Germinal center (tissue), 1 donor: ENCODE measurements around the gene EGFL8.
A peak's percentile ranks its signal among the peaks of the same experiment; 100 is the strongest.

ENCODE experiments used
- DNase-seq: peaks from one replicate; pipeline ENCODE4 v3.0.0; 2012; ENCODE audit warnings: mixed read lengths, low spot score

Gene EGFL8

DNA sequence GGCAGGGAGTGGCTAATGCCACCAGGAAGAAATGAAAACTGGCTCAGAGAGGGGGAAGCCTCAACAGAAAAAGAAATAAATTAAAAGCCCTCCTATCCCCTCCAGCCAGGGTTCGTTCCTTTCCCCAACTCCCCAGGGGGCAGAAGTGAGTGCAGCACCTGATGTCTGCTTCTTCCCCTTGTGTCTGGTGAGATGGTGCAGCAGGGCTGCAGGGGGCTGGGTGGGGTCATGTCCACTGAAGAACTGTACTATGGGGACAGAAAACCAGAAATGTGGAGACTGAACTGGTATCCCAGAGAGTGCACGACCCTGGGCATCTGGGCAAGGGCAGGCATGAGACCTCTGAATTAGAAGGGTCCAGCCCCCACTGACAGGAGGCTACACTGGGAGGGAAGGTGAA lies 4.0 kb downstream of the EGFL8 start:
- no peak for DNase-seq

- no peak for DNase-seq
Observed at GRCh38 chr6:32168807-32169591, 4.6 kb downstream of the EGFL8 start.

DNA sequence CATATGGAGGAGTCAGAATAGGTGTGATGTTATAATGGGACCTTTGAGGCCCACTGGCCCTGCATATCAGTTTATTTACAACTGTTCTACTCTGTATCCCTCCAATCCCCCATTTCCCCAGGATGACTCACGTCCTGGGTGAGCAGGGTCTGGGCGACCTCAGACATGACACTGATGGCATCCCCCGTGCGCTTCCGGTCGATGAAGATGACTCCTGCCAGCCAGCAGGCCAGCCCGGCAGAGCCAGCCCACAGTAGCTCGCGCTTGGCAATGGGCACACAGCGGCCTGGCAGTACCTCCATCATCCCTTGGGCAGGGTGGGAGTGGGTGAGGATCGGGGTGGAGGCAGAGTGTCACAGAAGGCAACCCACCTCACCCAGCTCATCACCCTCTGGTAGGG lies 5.9 kb downstream of the EGFL8 start:
- no peak for DNase-seq

DNA sequence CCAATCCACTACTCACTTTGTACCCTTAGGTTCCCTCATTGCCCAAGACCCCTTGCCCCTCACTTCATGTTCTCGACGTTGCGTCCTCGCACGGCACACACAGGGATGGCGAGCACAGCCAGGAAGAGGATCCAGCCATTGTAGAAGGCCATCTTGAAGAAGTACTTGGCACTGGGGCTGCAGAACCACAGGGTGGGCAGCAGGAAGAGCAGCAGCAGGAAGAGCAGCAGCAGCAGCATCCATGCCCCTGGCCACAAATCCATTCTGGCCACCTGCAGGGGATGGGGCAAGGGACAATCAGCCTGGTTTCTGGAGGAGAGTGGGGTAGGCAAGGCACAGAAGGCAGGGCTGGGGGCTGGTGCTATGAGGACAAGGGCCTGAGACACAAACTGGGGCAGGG lies 6.8 kb downstream of the EGFL8 start:
- no peak for DNase-seq

- no peak for DNase-seq
Observed at GRCh38 chr6:32173051-32173727, 8.8 kb downstream of the EGFL8 start.

GRCh38 chr6:32174416-32174815 lies 10.0 kb downstream of the EGFL8 start:
- no peak for DNase-seq

DNA sequence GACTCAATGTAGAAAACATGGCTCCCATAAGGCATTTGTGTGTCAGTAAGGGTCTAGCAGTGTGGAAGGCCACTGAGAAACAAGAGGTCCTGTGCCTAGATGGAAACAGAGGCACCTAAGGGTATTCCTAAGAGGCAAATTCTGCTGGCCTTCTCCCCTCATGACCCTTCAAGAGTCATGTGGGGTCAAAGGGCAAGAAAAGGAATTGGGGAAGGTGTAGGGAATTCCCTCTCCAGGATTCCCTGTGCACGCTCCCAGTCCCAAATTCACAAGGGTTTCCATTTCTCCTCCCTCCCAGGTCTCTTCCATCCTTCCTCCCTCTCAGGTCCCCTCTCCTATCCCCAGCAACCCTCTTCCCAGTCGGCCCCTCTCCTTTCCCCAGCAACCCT lies 10.9 kb downstream of the EGFL8 start:
- no peak for DNase-seq

GRCh38 chr6:32175711-32176475 lies 11.5 kb downstream of the EGFL8 start, which contains the start of gene AGPAT1:
Gene AGPAT1 (minus strand): TSS chr6:32176084. CDS start chr6:32171496, 4,588 bp downstream.
- DNase-seq, result peak; percentile 98

- no peak for DNase-seq
Observed at GRCh38 chr6:32176476-32177182, 12.2 kb downstream of the EGFL8 start.

GRCh38 chr6:32177183-32177787 lies 12.9 kb downstream of the EGFL8 start:
- no peak for DNase-seq

GRCh38 chr6:32177788-32178546 lies 13.6 kb downstream of the EGFL8 start, which contains the start of gene RNF5:
Gene RNF5 (plus strand): TSS chr6:32178405. CDS start chr6:32178512, 107 bp downstream.
- DNase-seq, result peak; percentile 98

DNA sequence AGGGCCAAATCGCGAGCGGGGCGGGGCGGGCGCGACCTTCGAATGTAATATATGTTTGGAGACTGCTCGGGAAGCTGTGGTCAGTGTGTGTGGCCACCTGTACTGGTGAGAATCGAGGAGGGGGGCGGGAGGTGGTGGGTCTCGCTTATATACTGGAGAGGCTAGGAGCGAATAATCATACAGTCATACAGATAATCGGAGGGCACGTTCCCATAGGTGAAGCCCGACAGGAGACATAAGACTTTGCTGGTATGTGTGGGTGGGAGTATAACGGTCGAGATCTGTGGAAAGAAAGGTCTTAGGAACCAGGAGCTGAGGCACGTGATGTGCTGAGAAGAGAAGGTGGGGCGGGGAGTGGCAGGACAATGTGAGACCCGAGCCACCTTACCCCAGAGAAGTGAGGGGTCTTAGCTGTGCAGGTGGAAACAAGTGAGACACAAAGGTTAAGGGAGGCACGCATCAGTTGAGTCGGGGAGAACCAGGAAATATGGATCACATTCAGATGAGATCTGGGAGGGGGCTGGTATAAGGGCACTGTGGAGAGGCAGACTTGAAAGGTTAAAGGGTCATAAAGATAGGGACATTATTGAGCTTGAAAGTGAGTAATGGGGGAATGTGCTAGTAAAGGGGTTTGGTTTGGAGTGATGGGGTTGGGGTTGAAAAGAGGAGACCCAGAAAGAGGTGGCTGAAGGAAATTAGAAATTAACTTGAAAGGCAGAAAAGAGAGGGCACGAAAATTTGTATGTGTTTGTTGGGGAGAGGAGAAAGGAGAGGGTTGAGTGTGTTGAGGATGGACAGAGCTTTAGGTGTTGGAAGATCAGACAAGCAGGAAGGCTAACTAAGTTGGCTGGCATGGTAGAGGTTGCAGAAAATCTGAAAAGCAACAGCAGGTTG lies 14.4 kb downstream of the EGFL8 start:
- DNase-seq, result no peak

DNA sequence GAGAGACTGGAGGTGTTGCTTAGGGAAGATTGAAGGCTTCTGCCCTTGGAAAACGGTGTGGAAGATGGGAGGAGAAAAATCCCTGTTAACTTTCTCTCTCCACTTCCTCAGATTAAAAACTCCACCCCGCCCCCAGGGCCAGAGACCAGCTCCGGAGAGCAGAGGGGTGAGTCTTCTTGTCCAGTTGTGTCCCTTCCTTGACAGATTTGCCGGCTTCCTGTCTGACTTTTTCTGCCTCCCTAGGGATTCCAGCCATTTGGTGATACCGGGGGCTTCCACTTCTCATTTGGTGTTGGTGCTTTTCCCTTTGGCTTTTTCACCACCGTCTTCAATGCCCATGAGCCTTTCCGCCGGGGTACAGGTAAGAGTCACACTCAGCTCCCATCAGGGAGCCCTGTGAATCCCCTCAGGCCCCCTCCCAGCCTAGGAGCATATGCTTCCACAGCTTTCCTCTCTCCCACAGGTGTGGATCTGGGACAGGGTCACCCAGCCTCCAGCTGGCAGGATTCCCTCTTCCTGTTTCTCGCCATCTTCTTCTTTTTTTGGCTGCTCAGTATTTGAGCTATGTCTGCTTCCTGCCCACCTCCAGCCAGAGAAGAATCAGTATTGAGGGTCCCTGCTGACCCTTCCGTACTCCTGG lies 15.5 kb downstream of the EGFL8 start:
- DNase-seq, result no peak

- no peak for DNase-seq
Observed at GRCh38 chr6:32181148-32181702, 16.8 kb downstream of the EGFL8 start.

DNA sequence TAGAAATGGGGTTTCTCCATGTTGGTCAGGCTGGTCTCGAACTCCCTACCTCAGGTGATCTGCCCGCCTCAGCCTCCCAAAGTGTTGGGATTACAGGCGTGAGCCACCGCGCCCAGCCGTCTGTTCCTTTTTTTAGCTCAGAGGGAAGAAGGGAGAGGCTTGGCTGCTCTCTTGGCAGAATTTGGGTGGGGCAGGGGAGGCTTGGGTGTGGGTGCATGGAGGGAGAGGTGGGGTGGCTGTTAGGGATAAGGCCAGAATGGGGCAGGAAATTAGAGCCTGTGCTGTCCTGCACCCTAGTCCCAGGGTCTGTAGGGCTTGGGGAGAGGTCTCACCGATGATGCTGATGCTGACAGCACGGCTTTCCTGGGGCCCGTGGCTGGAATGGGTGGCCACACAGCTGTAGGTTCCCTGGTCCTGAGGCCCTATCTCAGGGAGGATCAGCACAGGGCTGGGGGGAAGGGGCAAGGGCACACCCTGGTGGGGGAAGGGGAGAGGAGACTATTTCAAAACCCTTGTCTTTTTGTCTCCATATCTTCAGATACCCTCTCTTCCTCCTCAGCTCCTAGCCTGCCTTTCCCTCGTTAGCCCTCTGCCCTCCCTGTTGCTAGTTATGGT lies 17.6 kb downstream of the EGFL8 start:
- DNase-seq, result no peak

DNA sequence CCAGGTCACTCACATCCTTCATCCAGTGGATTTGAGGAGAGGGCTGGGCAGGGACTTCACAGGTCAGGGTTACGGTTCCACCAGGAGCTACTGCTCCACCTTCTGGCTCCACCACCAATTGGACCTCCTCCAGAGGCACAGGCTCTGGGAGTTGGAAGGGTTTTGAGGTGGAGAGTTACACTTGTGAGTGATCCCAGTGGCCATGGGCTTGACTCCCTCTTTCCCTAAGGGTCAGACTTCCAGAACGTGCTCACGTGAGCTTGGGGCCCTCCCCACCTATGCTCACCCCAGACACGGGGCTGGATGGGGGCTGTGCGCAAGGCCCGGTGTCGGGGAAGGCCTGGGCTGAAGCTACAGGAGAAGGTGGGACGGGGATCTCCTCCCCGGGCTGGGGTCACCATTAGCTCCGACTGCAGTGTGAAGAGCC lies 18.2 kb downstream of the EGFL8 start:
- DNase-seq, result no peak

DNA sequence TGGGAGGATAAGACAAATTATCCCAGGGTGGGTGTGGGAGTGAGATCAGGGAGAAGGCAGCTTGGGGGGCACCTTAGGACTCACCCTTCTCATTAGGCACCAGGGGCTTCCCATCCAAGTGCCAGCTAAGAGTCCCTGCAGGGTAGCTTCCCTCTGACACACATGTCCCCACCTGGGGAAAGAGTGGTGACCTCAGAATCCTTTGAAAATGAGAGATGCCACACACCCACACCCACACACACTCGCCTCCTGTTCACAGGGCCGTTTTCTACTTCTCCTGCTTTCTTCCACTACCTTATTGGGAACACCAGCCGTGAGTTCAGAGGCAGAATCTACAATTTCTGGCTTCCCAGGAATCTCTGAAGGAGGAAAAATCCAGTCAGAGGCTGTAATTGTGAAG lies 18.6 kb downstream of the EGFL8 start:
- DNase-seq, result no peak

DNA sequence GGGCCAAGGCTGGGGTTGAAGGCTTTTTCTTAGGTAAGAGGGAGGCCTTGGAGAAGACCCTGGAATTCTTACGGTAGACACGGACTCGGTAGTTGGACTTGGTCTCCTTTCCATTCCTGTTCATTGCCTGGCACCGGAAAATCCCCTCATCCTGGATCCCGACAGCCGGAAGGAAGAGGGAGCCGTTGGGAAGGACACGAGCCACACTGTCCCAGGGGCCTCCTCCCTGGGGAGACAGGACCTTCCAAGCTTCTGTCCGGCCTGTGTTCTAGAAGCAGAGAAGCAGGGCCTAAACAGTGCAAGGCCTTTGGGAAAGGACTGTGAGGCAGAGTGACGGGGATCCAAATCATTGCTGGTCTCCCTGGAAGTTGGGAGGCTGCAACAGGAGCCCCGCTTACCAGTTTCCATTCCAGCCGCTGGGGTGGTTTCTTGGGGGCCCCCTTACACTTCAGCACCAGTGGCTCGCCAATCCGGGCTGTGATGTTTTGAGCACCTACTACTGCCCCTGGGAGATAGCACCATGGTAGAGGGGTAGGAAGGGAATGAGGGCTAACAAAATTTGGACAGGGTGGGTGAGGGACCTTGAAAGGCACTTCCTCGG lies 19.2 kb downstream of the EGFL8 start:
- DNase-seq, result no peak
